ENCODE data around the gene RUFY3.
"Not testable (repeated sequence)": the region's sequence is repeated elsewhere in the genome, so short reads cannot be mapped to it uniquely, and the experiment has no call there.

RUFY3 gene

GRCh38 chr4:70739496-70740337, 18.0 kb downstream of the RUFY3 start:
- no peak for DNase-seq

- no peak for DNase-seq
Measured at GRCh38 chr4:70741867-70742658, 20.3 kb downstream of the RUFY3 start.

- DNase-seq, result no peak
Measured at GRCh38 chr4:70743731-70744130, 22.0 kb downstream of the RUFY3 start.

GRCh38 chr4:70746179-70746839, 24.5 kb downstream of the RUFY3 start:
- DNase-seq, result no peak

- DNase-seq, result no peak
Measured at GRCh38 chr4:70747874-70748273, 26.1 kb downstream of the RUFY3 start.

GRCh38 chr4:70749313-70749712, 27.5 kb downstream of the RUFY3 start:
- DNase-seq, result no peak

- no peak for DNase-seq
Measured at GRCh38 chr4:70752236-70752635, 30.5 kb downstream of the RUFY3 start.

- no peak for DNase-seq
Measured at GRCh38 chr4:70753630-70754029, 31.9 kb downstream of the RUFY3 start.

- DNase-seq, result no peak
Measured at GRCh38 chr4:70754470-70754869, 32.7 kb downstream of the RUFY3 start.

- no peak for DNase-seq
Measured at GRCh38 chr4:70754990-70755688, 33.4 kb downstream of the RUFY3 start.

GRCh38 chr4:70759126-70759525, 37.4 kb downstream of the RUFY3 start:
- DNase-seq, result no peak

- DNase-seq, result no peak
Measured at GRCh38 chr4:70759627-70760026, 37.9 kb downstream of the RUFY3 start.

GRCh38 chr4:70760662-70761061, 38.9 kb downstream of the RUFY3 start:
- DNase-seq, result no peak

GRCh38 chr4:70761276-70761816, 39.6 kb downstream of the RUFY3 start:
- DNase-seq, result no peak

GRCh38 chr4:70765368-70765767, 43.6 kb downstream of the RUFY3 start:
- DNase-seq, result no peak

- no peak for DNase-seq
Measured at GRCh38 chr4:70768301-70768948, 46.7 kb downstream of the RUFY3 start.

- DNase-seq, result not testable (repeated sequence)
Measured at GRCh38 chr4:70769396-70769795, 47.6 kb downstream of the RUFY3 start.

- DNase-seq, result no peak
Measured at GRCh38 chr4:70772929-70773555, 51.3 kb downstream of the RUFY3 start.

- DNase-seq, result no peak
Measured at GRCh38 chr4:70778888-70779422, 57.2 kb downstream of the RUFY3 start.

- no peak for DNase-seq
Measured at GRCh38 chr4:70783096-70783495, 61.3 kb downstream of the RUFY3 start.

GRCh38 chr4:70787496-70787895, 65.7 kb downstream of the RUFY3 start:
- DNase-seq, result no peak

Measured in activated CD8-positive, alpha-beta memory T cell treated with anti-CD3 and anti-CD28 coated beads for 24 hours (primary cell).